Liver (tissue), 9 donors: ENCODE data around the gene IQCK. TPM values are rescaled to one million over a fixed set of nuclear protein-coding genes. Genes with fewer than 3 reads are reported as not detected.

ENCODE experiments used
- DNase-seq: peaks from one replicate; pipeline ENCODE4 v3.0.0-alpha.2; 2017; ENCODE audit warnings: low spot score
- H3K27ac ChIP-seq, 2 donors: one replicate each; pipeline ENCODE4 v1.7.0; 2013; ENCODE audit warnings: inconsistent platforms in 2 of 2, low read length in 2 of 2, control low read depth in 1 of 2, low read depth in 1 of 2, mild to moderate bottlenecking in 1 of 2
- H3K27me3 ChIP-seq, 4 donors: one replicate each; pipeline versions ENCODE4 v1.6.1 to v1.7.0; 2013; ENCODE audit warnings: low read length in 3 of 4, inconsistent platforms in 1 of 4, mild to moderate bottlenecking in 1 of 4, moderate library complexity in 1 of 4; ENCODE audit not compliant: control insufficient read depth in 4 of 4, insufficient read depth in 4 of 4
- H3K36me3 ChIP-seq, 4 donors: one replicate each; pipeline versions ENCODE4 v1.6.1 to v1.7.0; 2013; ENCODE audit warnings: low read length in 3 of 4, mild to moderate bottlenecking in 3 of 4, low read depth in 1 of 4, moderate library complexity in 1 of 4; ENCODE audit not compliant: control insufficient read depth in 4 of 4, insufficient read depth in 3 of 4
- H3K4me1 ChIP-seq, 4 donors: one replicate each; pipeline versions ENCODE4 v1.6.1 to v1.7.0; 2013; ENCODE audit warnings: low read length in 3 of 4, mild to moderate bottlenecking in 3 of 4, moderate library complexity in 1 of 4; ENCODE audit not compliant: control insufficient read depth in 4 of 4, insufficient read depth in 4 of 4
- H3K4me3 ChIP-seq, 3 donors: one replicate each; pipeline versions ENCODE4 v1.6.1 to v1.7.0; 2013; ENCODE audit warnings: low read length in 3 of 3, control low read depth in 1 of 3, low read depth in 1 of 3, mild to moderate bottlenecking in 1 of 3
- H3K9ac ChIP-seq, 2 donors: one replicate each; pipeline ENCODE4 v1.7.0; 2013; ENCODE audit warnings: low read length in 2 of 2, mild to moderate bottlenecking in 2 of 2, moderate library complexity in 2 of 2, control low read depth in 1 of 2, low read depth in 1 of 2
- H3K9me3 ChIP-seq, 4 donors: one replicate each; pipeline versions ENCODE4 v1.6.1 to v1.7.0; 2013; ENCODE audit warnings: low read length in 3 of 4; ENCODE audit not compliant: control insufficient read depth in 4 of 4
- ATF3 ChIP-seq: IDR thresholded peaks from 2 replicates; pipeline ENCODE4 v1.6.1; 2016; ENCODE audit warnings: antibody characterized with exemption
- CTCF ChIP-seq: fragments of 150-350 bp; IDR thresholded peaks from 2 replicates; pipeline ENCODE4 v1.5.1; 2017; ENCODE audit warnings: improper control_type of control experiment, low read depth, low read length; ENCODE audit not compliant: missing input control
- EGR1 ChIP-seq, 2 donors: IDR thresholded peaks; 2 replicates each; pipeline ENCODE4 v1.6.1; 2016 to 2018; ENCODE audit warnings: antibody characterized with exemption in 2 of 2, low read depth in 2 of 2
- FOXA1 ChIP-seq: IDR thresholded peaks from 2 replicates; pipeline ENCODE4 v1.6.1; 2016; ENCODE audit warnings: antibody characterized with exemption
- FOXA2 ChIP-seq: IDR thresholded peaks from 2 replicates; pipeline ENCODE4 v1.6.1; 2016; ENCODE audit warnings: antibody characterized with exemption
- GABPA ChIP-seq, 2 donors: IDR thresholded peaks in 1 of 2; conservative IDR thresholded peaks in 1 of 2; 2 replicates each; pipeline ENCODE4 v1.6.1; 2016; ENCODE audit warnings: antibody characterized with exemption in 2 of 2, mild to moderate bottlenecking in 1 of 2, moderate library complexity in 1 of 2
- HNF4A ChIP-seq, 2 donors: conservative IDR thresholded peaks; 2 replicates each; pipeline ENCODE4 v1.6.1; 2016; ENCODE audit warnings: antibody characterized with exemption in 2 of 2, mild to moderate bottlenecking in 2 of 2
- HNF4G ChIP-seq: IDR thresholded peaks from 2 replicates; pipeline ENCODE4 v1.6.1; 2016; ENCODE audit warnings: antibody characterized with exemption
- JUND ChIP-seq, 2 donors: IDR thresholded peaks; 2 replicates each; pipeline ENCODE4 v1.6.1; 2016; ENCODE audit warnings: antibody characterized with exemption in 2 of 2
- MAX ChIP-seq: IDR thresholded peaks from 2 replicates; pipeline ENCODE4 v1.6.1; 2016; ENCODE audit warnings: antibody characterized with exemption
- NR2F2 ChIP-seq: IDR thresholded peaks from 2 replicates; pipeline ENCODE4 v1.6.1; 2016; ENCODE audit warnings: antibody characterized with exemption
- RAD21 ChIP-seq, 2 donors: IDR thresholded peaks; 2 replicates each; pipeline ENCODE4 v1.6.1; 2016; ENCODE audit warnings: antibody characterized with exemption in 2 of 2, mild to moderate bottlenecking in 2 of 2
- REST ChIP-seq: IDR thresholded peaks from 2 replicates; pipeline ENCODE4 v1.6.1; 2016; ENCODE audit warnings: antibody characterized with exemption, mild to moderate bottlenecking
- RXRA ChIP-seq, 2 donors: IDR thresholded peaks; 2 replicates each; pipeline ENCODE4 v1.6.1; 2017 to 2018; ENCODE audit warnings: antibody characterized with exemption in 2 of 2, mild to moderate bottlenecking in 1 of 2
- SP1 ChIP-seq: IDR thresholded peaks from 2 replicates; pipeline ENCODE4 v1.6.1; 2018; ENCODE audit warnings: antibody characterized with exemption, mild to moderate bottlenecking
- TAF1 ChIP-seq: conservative IDR thresholded peaks from 2 replicates; pipeline ENCODE4 v1.6.1; 2016; ENCODE audit warnings: antibody characterized with exemption, mild to moderate bottlenecking
- YY1 ChIP-seq: IDR thresholded peaks from 2 replicates; pipeline ENCODE4 v1.6.1; 2016; ENCODE audit warnings: antibody characterized with exemption, mild to moderate bottlenecking
- ZBTB33 ChIP-seq: IDR thresholded peaks from 2 replicates; pipeline ENCODE4 v1.6.1; 2016; ENCODE audit warnings: antibody characterized with exemption
- WGBS: extraction: QIAGEN DNeasy Blood & Tissue Kit; methylation state at CpG from one replicate; pipeline ENCODE4 v1.1.7; 2013; 5-methylcytosine and 5-hydroxymethylcytosine counted together
- polyA plus RNA-seq, 2 donors: library from polyadenylated mRNA; stranded (reverse) in 1 of 2; unstranded in 1 of 2; fragments of 200-250 nt in 1 of 2; fragments of >200 nt in 1 of 2; fragmentation: Nextera tagmentation in 1 of 2; extraction: Ambion mirVana in 1 of 2; gene quantifications; one replicate each; pipeline versions ENCODE4 v1.2.1 to v1.2.3, GENCODE V29; 2013 to 2015
- total RNA-seq, 2 donors: library from RNA; depleted of rRNA; stranded (reverse); fragments of >200 nt; gene quantifications; one replicate each; pipeline ENCODE4 v1.2.3, GENCODE V29; 2014
- donor health status: healthy.
- donor health status: healthy.
- donor health status: healthy.
- donor health status: healthy.
- donor health status: healthy.

IQCK gene
- total and polyA plus RNA-seq, 4 donors = 2.1 to 4.4 (median 2.9) TPM

GRCh38 chr16:19872179-19872863, 154.2 kb downstream of the IQCK start:
- 96% methylated on average over 33 of the region's 33 CpGs for WGBS
- TF ChIP-seq NR2F2 (no peak), JUND (IDR thresholded peaks at IDR 0.05) (no peak), ATF3 (no peak), GABPA (IDR thresholded peaks at IDR 0.05 in 1 of 2, conservative IDR thresholded peaks at IDR 0.05 in 1 of 2) (no peak), RXRA (IDR thresholded peaks at IDR 0.05) (no peak), EGR1 (IDR thresholded peaks at IDR 0.05; ENCODE audit: low read depth in 2 of 2) (no peak), YY1 (no peak), HNF4A (conservative IDR thresholded peaks at IDR 0.05) (no peak), SP1 (no peak), FOXA2 (no peak), FOXA1 (no peak), REST (no peak), ZBTB33 (no peak), TAF1 (no peak), RAD21 (IDR thresholded peaks at IDR 0.05) (no peak), CTCF (no peak)
- no peak for DNase-seq

GRCh38 chr16:19872935-19873334, 154.9 kb downstream of the IQCK start:
- H3K4me1 ChIP-seq = no peaks in the 10 kb centered on the region
- H3K36me3 ChIP-seq = no peaks in the 10 kb centered on the region
- no peak overlapping the region for H3K27ac ChIP-seq
- H3K9me3 ChIP-seq = no peaks in the 10 kb centered on the region
- no peak for DNase-seq
- H3K4me3 ChIP-seq = no peak overlapping the region
- H3K27me3 ChIP-seq = no peaks in the 10 kb centered on the region
- H3K9ac ChIP-seq = no peak overlapping the region
- 91% methylated on average over 12 of the region's 12 CpGs for WGBS
- TF ChIP-seq CTCF (no peak), RAD21 (IDR thresholded peaks at IDR 0.05) (no peak), JUND (IDR thresholded peaks at IDR 0.05) (no peak), MAX (no peak), FOXA1 (no peak), FOXA2 (no peak), ZBTB33 (no peak), HNF4A (conservative IDR thresholded peaks at IDR 0.05) (no peak), GABPA (IDR thresholded peaks at IDR 0.05 in 1 of 2, conservative IDR thresholded peaks at IDR 0.05 in 1 of 2) (no peak), HNF4G (no peak), ATF3 (no peak), NR2F2 (no peak), RXRA (IDR thresholded peaks at IDR 0.05) (no peak), SP1 (no peak), TAF1 (no peak), YY1 (no peak)

More at GRCh38 chr16:19872179-19872863, 154.2 kb downstream of the IQCK start:
- no peaks in the 10 kb centered on the region for H3K9me3 ChIP-seq
- H3K9ac ChIP-seq = no peak overlapping the region
- no peaks in the 10 kb centered on the region for H3K27me3 ChIP-seq
- no peaks in the 10 kb centered on the region for H3K36me3 ChIP-seq
- H3K4me1 ChIP-seq = no peaks in the 10 kb centered on the region
- H3K27ac ChIP-seq = no peak overlapping the region
- H3K4me3 ChIP-seq = no peak overlapping the region
